GM12874 (cell line): ENCODE results near the gene USP17L15.
"Not testable (repeated sequence)": the region's sequence is repeated elsewhere in the genome, so short reads cannot be mapped to it uniquely, and the experiment has no call there.

ENCODE experiments used
- TF ChIP-seq, protein P1 (sequence below): IDR thresholded peaks from 2 replicates; pipeline ENCODE4 v1.5.1; 2011; ENCODE audit warnings: low read depth, mild to moderate bottlenecking, control low read depth, low read length, moderate library complexity; ENCODE audit not compliant: insufficient read depth

Gene USP17L15

DNA sequence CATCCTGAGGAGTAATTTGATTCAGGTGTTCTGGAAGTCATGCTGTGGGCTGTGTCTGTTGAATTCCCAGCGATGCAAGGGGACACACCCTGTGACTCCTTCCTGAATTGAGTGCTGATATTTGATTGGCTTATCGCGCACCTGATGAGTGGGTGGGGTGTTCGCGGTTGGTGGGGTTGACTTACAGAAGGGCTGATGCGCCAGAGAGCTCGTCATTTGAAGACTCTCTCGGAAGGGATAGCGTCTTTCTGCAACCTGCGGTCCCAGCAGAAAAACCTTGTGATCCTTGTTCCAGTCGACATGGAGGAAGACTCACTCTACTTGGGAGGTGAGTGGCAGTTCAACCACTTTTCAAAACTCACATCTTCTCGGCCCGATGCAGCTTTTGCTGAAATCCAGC is 18.9 kb downstream of the USP17L15 start, which contains the start of gene USP17L19:
USP17L19 (plus strand) TSS at position 301 of the 400 bp plus-strand sequence; CDS start at position 301, 0 bp downstream.
- TF ChIP-seq, protein P1, sequence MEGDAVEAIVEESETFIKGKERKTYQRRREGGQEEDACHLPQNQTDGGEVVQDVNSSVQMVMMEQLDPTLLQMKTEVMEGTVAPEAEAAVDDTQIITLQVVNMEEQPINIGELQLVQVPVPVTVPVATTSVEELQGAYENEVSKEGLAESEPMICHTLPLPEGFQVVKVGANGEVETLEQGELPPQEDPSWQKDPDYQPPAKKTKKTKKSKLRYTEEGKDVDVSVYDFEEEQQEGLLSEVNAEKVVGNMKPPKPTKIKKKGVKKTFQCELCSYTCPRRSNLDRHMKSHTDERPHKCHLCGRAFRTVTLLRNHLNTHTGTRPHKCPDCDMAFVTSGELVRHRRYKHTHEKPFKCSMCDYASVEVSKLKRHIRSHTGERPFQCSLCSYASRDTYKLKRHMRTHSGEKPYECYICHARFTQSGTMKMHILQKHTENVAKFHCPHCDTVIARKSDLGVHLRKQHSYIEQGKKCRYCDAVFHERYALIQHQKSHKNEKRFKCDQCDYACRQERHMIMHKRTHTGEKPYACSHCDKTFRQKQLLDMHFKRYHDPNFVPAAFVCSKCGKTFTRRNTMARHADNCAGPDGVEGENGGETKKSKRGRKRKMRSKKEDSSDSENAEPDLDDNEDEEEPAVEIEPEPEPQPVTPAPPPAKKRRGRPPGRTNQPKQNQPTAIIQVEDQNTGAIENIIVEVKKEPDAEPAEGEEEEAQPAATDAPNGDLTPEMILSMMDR, result not testable (repeated sequence)

- TF ChIP-seq, protein P1, result not testable (repeated sequence)
Measured at GRCh38 chr4:9257824-9258223, 23.6 kb downstream of the USP17L15 start, which contains the start of gene USP17L20. Gene USP17L20 (plus strand): TSS chr4:9258124. CDS start chr4:9258124, 0 bp downstream.

- TF ChIP-seq, protein P1, result not testable (repeated sequence)
Measured at GRCh38 chr4:9262572-9262971, 28.4 kb downstream of the USP17L15 start, which contains the start of gene USP17L21. Gene USP17L21 (plus strand): TSS chr4:9262872. CDS start chr4:9262872, 0 bp downstream.

- TF ChIP-seq, protein P1, result not testable (repeated sequence)
Measured at GRCh38 chr4:9267319-9267718, 33.1 kb downstream of the USP17L15 start, which contains the start of gene USP17L22. Gene USP17L22 (plus strand): TSS chr4:9267619. CDS start chr4:9267619, 0 bp downstream.
